HAP-1 (cell line): ENCODE results near the gene PRRT1B.

ENCODE experiments used
- DNase-seq, 2 experiments: peaks; one replicate each; pipeline ENCODE4 v3.0.0-alpha.2; 2016 to 2020; ENCODE audit warnings: low spot score in 2 of 2
- H3K27me3 ChIP-seq: fragments of 250-450 bp; sonication (Bioruptor Pico); 2 replicates; pipeline ENCODE4 v1.5.1; 2020; ENCODE audit warnings: low read depth, mild to moderate bottlenecking, moderate library complexity
- H3K36me3 ChIP-seq: fragments of 250-450 bp; sonication (Bioruptor Pico); replicated peaks from 2 replicates; pipeline ENCODE4 v1.5.1; 2020; ENCODE audit warnings: mild to moderate bottlenecking
- H3K4me1 ChIP-seq: fragments of 250-450 bp; sonication (Bioruptor Pico); 2 replicates; pipeline ENCODE4 v1.5.1; 2020; ENCODE audit warnings: mild to moderate bottlenecking
- H3K4me3 ChIP-seq: fragments of 250-450 bp; sonication (Bioruptor Pico); 2 replicates; pipeline ENCODE4 v1.5.1; 2020; ENCODE audit warnings: mild to moderate bottlenecking, moderate library complexity
- H3K9me3 ChIP-seq: fragments of 250-450 bp; sonication (Bioruptor Pico); 2 replicates; pipeline ENCODE4 v1.5.1; 2020; ENCODE audit warnings: mild to moderate bottlenecking, moderate library complexity
- in situ Hi-C: fragments of 300-500 bp; cut with MboI; formaldehyde crosslinking; loops from 3 replicates; pipeline ENCODE4 v1.14.3; 2020; ENCODE audit warnings: low sequenced_read_pairs, inconsistent platforms, mixed read lengths

Gene PRRT1B

DNA sequence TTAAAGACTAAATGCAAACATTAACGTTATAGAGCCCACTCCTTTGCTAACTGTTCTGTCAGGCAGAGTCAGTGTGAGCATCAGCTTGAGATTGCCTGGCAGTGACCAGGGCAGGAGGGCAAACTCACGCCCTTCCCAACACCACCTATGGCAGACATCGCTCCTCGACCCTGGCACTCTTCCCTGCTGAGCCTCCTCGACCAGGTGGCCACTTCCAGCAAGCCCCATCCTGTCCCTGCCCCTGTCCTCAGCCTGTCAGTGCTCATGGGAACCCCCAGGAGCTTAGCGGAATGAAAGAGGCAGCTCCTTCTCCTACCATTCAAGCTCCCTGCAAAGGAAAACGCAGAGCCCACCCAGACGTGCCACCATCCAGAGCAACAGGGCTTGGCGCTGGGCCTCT, 42.0 kb downstream of the PRRT1B start:
- Histone ChIP-seq H3K36me3 (peaks cover 17% of the 10 kb centered on the region), H3K4me1 (no peaks in the 10 kb centered on the region), H3K27me3 (no peaks in the 10 kb centered on the region), H3K9me3 (no peaks in the 10 kb centered on the region), H3K4me3 (no peak overlapping the region)
- no peak for DNase-seq
- in situ Hi-C loops, result no loop called here

DNA sequence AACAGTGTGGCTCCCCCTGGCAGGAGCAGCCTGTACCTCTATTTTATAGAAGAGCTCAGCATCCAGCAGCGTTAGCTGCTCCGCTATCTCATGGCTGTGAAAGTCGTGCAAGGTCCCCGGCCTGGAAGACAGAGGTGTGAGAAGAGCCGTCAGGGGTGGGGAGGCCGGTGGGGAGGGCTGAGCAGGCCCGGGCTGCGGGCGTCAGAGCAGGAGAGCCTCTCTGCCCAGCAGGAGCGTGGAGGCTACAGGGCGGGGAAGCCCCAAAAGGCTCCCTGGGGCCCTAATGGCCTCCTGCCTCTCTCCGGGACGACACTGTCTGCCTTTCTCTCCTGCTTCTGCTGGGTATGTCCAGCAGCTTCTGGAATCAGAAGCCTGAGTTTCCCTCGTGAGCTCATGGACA, 42.6 kb downstream of the PRRT1B start:
- Histone ChIP-seq H3K27me3 (no peaks in the 10 kb centered on the region), H3K4me3 (no peak overlapping the region), H3K36me3 (peaks cover 15% of the 10 kb centered on the region), H3K4me1 (no peaks in the 10 kb centered on the region), H3K9me3 (no peaks in the 10 kb centered on the region)
- no peak for DNase-seq
- in situ Hi-C loops, result no loop called here

DNA sequence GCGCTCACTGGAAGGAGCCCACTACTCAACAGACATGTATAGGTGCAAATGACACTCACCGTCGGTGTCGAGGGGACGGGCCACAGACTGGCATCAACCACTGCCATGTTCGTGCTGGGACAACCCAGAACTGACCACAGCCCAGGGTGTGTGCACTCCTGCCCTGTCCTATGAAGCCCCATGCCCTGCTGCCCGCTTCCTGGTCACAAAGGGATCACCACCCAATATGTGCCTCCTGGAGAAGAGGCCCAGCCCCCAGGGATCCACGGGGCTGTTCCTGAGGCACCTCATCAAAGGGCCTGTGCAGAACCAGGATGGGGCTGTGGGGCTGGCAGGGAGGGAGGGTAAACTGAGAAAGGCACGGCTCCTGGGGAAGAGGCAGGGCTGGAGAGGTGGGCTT, 43.1 kb downstream of the PRRT1B start:
- Histone ChIP-seq H3K36me3 (peaks cover 13% of the 10 kb centered on the region), H3K4me1 (no peaks in the 10 kb centered on the region), H3K4me3 (no peak overlapping the region), H3K27me3 (no peaks in the 10 kb centered on the region), H3K9me3 (no peaks in the 10 kb centered on the region)
- in situ Hi-C loops, result no loop called here
- DNase-seq, result no peak

DNA sequence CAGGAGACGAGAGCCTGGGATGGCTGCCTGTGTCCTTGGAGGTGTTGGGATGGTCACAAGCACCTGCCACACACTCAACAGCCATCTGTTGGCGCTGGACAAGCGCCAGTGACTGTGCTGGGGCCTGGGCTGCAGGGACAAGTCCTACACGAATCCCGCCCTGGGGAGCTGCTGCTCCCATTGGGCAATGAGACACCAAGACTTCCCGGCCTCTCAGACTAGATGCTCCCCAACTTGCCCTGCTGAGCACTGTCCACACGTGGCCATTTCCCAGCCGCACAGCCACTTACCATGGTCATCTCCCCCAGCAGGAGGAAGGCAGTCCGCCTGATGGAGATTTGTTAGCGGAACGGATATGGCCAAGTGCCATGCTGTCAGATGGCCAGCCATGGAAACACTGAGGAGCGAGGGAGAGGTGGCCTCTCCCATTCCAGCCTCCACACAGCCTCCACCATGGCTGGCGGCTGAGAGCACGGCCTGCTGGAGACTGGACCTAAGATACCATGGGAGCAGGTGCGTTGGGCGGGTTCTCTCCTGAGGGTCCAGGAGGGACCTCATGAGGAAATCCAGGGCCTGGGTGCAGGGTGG, 43.9 kb downstream of the PRRT1B start:
- in situ Hi-C loops, result no loop called here
- peaks cover 13% of the 10 kb centered on the region for H3K36me3 ChIP-seq
- no peaks in the 10 kb centered on the region for H3K4me1 ChIP-seq
- H3K4me3 ChIP-seq, result no peak overlapping the region
- DNase-seq, result no peak
- no peaks in the 10 kb centered on the region for H3K9me3 ChIP-seq
- H3K27me3 ChIP-seq, result no peaks in the 10 kb centered on the region

DNA sequence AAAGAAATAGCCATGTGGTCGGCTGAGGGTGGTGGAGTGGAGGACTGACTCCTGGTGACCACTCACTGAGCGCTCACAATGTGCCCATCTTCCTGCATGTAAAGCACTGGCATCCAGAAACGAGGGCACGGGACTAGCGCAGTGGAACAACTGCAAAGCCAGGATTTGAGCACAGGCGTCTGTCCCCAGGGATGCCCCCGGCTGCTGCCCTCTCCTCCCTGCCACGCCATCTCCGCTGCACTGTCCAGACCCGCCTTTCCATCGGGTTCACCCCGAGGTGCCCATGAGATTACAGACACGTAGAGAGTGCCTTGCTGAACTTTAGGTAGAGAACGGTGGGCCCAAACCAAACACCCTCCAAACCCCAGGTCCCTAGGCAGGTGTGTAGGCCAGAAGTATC, 44.7 kb downstream of the PRRT1B start:
- H3K9me3 ChIP-seq, result no peaks in the 10 kb centered on the region
- no peak overlapping the region for H3K4me3 ChIP-seq
- in situ Hi-C loops, result loop anchor here (5.0 kb wide), 1 partner anchor 152 kb away; the partner anchor contains the start of gene RAPGEF1
- no peaks in the 10 kb centered on the region for H3K27me3 ChIP-seq
- no peaks in the 10 kb centered on the region for H3K4me1 ChIP-seq
- DNase-seq, result no peak
- peaks cover 11% of the 10 kb centered on the region for H3K36me3 ChIP-seq

DNA sequence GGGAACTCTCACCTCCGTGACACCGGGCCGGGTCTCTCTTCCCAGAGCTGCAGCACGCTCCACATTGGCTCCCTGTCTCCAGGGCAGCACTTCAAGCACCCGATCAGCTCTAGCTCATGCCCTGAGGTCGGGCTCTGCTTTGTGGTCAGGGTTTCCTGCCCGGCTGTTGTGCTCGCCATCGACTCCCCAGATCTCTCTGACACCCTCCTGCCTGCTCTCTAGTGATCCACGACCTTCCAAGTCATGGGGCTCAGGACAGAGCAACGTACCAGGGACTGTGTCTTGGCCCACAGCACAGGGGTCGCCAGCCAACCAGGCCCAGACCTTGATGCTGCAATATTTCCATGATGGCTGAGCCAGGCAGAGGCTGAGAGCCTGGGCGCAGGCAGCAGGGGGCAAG, 45.1 kb downstream of the PRRT1B start:
- DNase-seq, result no peak
- no peak overlapping the region for H3K4me3 ChIP-seq

DNA sequence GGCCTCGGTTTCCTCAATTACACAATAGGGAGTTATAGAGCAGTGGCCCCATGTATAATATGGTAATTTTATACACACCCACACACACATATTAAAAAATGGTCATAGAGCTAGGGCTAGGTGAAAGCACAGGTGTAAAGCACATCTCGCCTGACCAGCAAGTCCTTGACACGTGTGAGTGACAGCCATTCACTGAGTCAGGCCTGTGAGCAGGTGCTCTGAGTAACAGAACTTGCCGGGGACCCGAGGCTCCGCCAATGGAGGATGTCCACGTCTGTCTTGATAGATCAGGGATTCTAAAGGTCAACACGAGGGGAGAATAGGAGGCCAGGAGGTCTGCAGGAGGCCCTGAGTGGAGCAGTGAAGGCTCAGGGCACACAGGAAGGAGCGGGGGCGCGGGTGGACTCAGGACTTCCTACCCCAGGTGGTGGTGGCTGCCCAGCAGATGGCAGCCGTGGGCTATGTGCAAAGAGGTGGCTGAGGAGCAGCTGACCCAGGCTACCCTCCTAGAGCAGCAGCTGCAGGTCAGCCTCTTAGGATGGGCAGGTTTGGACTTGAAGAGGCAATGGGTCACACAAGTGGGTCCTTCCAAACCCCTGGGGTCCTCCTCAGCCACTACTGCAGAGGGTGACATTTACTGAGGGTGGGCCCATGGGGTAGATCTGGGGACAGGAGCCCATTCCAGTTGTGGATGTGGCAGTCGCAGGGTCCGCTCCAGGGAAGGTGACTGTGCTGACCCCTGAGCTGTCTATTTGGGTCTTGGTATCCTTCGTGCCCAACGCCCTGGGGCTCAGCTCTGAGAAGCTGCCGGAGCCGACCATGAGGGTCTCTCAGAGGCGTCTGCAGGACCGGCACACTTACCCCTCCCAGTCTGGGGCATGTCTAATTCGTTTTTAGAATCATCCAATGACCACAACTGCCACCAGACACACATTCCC, 45.9 kb downstream of the PRRT1B start:
- in situ Hi-C loops, result loop anchor here (5.0 kb wide), 1 partner anchor 151 kb away; the partner anchor contains the start of gene RAPGEF1
- Histone ChIP-seq H3K4me3 (no peak overlapping the region), H3K36me3 (peaks cover 21% of the 10 kb centered on the region), H3K27me3 (no peaks in the 10 kb centered on the region), H3K9me3 (no peaks in the 10 kb centered on the region), H3K4me1 (no peaks in the 10 kb centered on the region)
- peak in 1 of 2 experiments; percentile 75 for DNase-seq

More for the DNA sequence above, 45.1 kb downstream of the PRRT1B start:
- peaks cover 14% of the 10 kb centered on the region for H3K36me3 ChIP-seq
- in situ Hi-C loops, result loop anchor here (5.0 kb wide), 1 partner anchor 152 kb away; the partner anchor contains the start of gene RAPGEF1
- no peaks in the 10 kb centered on the region for H3K9me3 ChIP-seq
- H3K4me1 ChIP-seq, result no peaks in the 10 kb centered on the region
- H3K27me3 ChIP-seq, result no peaks in the 10 kb centered on the region

DNA sequence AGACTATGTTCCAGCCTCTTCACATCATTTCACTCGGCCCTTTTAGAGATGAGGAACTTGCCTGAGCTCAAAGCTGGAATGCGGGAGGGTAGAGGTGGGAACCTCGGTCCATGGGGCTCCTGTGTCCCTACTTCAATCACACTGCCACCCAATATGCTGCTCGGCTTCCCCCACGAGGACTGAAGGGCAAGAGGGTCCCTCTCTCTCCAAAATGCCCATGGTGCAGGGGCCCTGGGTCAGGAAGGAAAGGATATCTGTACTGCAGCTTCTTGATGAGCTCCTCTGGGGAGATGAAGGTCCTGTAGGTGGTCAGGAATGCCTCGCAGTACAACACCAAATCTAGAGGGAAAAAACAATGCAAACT, 46.5 kb downstream of the PRRT1B start:
- in situ Hi-C loops, result loop anchor here (5.0 kb wide), 1 partner anchor 150 kb away; the partner anchor contains the start of gene RAPGEF1
- peaks cover 26% of the 10 kb centered on the region for H3K36me3 ChIP-seq
- H3K4me1 ChIP-seq, result no peaks in the 10 kb centered on the region
- no peaks in the 10 kb centered on the region for H3K27me3 ChIP-seq
- H3K4me3 ChIP-seq, result no peak overlapping the region
- DNase-seq, result no peak
- H3K9me3 ChIP-seq, result no peaks in the 10 kb centered on the region

DNA sequence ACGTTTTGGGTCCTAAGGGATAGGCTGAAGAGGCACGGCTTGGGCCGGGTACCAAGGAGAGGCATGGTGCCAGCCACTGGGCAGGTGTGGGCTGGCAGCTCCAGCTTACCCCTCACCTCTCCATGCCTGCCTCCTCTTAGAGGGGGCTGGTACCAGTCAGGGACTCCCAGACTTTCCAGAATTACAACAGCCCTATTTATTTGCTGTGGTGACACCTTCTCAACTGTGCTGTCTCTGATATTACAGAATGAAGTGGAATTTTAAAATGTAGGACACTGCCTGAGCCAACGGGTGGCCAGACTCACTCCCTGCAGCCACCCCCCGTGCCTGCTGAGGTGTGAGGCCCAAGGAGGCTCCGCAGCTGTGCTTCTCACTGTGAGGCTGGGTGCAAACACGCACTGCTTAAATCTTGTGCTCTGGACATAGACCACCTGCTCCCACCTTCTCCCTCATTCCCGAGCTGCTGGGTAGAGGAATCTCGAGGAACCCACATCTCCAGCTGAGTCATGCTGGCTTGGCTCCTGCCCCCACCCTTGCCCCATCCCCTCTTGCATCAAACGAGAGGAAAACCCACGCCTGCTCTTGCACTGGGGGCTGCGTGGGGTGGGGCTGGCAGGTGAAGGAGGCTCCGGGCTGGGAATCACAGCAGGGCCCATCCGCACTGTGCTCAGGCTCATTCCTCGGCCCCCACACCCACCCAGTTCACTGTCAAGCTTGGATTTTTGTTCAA, 47.9 kb downstream of the PRRT1B start:
- no peak for DNase-seq
- H3K36me3 ChIP-seq, result peaks cover 27% of the 10 kb centered on the region

DNA sequence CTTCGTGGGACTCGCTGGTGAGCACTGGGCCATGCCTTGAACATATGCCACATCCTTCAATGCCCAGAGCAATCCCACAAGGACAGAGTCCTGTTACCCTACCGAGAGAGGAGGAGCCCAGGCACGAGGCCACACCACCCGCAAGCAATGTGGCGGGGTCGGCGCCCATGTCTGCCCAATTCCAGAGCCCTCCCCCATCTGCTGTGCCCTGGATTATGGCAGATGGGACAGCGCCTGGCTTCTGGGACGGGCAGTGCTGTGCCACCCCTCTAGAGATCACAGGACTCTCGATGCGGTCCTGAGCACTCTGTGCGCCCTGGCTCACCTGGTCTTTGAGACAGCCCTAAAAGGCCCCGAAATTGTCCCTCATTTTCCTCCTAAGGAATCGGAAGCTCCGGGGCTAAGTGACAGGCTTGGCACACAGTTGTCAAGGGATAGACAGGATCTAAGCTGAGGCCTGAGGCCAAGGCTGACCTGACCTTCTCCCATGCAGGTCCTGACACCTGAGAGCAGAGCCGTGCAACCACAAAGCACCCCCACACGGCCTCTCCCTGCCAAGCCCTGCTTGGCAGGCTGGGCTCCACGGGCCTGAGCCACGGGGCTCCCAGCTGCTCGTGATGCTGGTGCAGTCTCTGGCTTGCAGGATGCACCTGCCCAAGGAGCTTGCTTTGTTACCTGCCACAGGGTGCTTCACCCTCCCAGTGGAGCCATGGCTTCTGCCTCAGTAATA, 48.8 kb downstream of the PRRT1B start:
- no peak for DNase-seq
- H3K4me1 ChIP-seq, result no peaks in the 10 kb centered on the region
- in situ Hi-C loops, result loop anchor here (5.0 kb wide), 1 partner anchor 148 kb away; the partner anchor contains the start of gene RAPGEF1
- no peaks in the 10 kb centered on the region for H3K9me3 ChIP-seq
- H3K36me3 ChIP-seq, result peaks cover 24% of the 10 kb centered on the region
- no peak overlapping the region for H3K4me3 ChIP-seq
- no peaks in the 10 kb centered on the region for H3K27me3 ChIP-seq

More for the DNA sequence above, 47.9 kb downstream of the PRRT1B start:
- Histone ChIP-seq H3K4me3 (no peak overlapping the region), H3K27me3 (no peaks in the 10 kb centered on the region), H3K4me1 (no peaks in the 10 kb centered on the region), H3K9me3 (no peaks in the 10 kb centered on the region)
- in situ Hi-C loops, result loop anchor here (5.0 kb wide), 1 partner anchor 149 kb away; the partner anchor contains the start of gene RAPGEF1

DNA sequence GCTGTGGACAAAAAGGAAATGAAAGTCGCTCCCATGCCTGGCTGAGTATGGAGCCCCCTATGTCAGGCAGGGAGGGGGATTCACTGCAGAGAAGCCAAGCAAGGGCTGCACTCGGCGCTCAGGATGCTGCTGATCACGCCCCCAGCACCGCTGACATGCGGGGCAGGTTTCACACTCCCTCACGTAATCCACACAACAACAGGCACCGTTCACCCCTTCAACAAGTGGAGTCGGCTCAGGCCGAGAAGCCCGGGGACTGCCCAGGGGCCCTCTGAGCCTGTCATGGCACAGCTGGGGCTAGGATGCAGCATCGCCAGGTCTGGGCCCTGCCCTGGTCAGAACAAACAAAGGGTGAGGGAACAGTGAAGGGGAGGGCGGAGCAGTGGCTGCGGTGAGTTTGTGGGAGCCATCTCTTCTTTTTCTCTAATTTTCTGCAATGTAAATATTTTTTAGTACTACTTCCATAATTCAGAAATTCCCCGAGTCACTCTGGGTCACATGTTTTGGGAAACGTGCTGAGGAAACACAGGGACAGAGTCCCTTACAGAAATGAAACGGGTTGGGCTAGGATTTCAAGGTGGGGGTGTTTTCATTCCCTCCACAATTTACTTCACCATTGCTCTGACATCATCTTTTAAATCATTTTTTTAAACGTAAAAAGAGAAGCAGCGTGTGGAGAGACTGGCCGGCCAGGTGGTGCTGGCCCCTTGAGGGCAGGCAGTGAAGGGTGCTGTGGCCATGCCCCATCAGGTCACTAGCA, 49.8 kb downstream of the PRRT1B start:
- DNase-seq, result no peak
- no peak overlapping the region for H3K4me3 ChIP-seq
- in situ Hi-C loops, result loop anchor here (5.0 kb wide), 1 partner anchor 147 kb away; the partner anchor contains the start of gene RAPGEF1
- H3K4me1 ChIP-seq, result no peaks in the 10 kb centered on the region
- no peaks in the 10 kb centered on the region for H3K9me3 ChIP-seq
- H3K27me3 ChIP-seq, result no peaks in the 10 kb centered on the region
- peaks cover 25% of the 10 kb centered on the region for H3K36me3 ChIP-seq

DNA sequence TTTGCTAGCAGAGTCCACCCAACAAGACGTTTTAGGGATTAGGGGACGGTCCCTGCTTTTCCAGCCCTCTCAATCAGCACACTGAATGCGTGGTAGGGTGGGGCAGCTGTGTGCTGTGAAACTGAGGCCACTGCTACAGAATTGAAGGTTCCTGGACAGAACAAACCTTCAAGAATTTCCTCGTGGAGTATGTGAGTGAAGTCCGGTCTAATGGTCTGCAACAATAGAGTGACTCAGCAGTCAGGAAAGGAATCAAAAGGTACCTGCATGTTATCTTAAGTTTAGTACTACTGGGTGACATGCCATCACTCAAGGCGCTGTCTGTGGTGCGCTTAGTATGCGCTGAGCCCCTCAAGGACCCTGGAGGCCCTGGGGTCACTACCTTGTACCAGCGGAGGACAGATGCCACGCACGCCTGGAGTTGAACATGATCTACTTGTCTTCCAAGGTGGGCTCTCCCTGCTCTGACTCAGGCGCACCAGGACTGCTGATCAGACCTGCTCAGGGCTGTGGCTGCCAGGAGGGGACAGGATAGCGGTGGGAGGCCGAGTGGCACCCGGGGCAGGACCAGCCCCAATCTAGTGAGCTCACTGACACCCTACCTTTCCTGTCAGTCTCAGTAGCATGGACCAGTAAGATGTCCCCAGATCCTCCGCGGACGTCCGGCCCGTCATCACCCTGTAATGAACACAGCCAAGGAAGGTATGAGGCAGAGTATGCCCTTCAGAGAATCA, 50.5 kb downstream of the PRRT1B start:
- Histone ChIP-seq H3K27me3 (no peaks in the 10 kb centered on the region), H3K4me1 (no peaks in the 10 kb centered on the region), H3K9me3 (no peaks in the 10 kb centered on the region), H3K36me3 (peaks cover 28% of the 10 kb centered on the region), H3K4me3 (no peak overlapping the region)
- DNase-seq, result no peak
- in situ Hi-C loops, result no loop called here
